ENCODE results near the gene TYSND1. TPM values are rescaled to one million over a fixed set of nuclear protein-coding genes. Genes with fewer than 3 reads are reported as not detected.

Gene TYSND1
- total RNA-seq, 2 experiments from 2014 or later: 20.0 to 20.3 TPM

- peaks cover 28% of the 10 kb centered on the region for H3K4me1 Mint-ChIP-seq (ENCODE audit: low read depth)
- H3K27ac Mint-ChIP-seq: no peak overlapping the region
- no peak for ATAC-seq
- DNase-seq: no peak
- ChIA-PET CTCF (interaction anchor here (1.0 to 5.2 kb wide), 3 partner anchors 46 to 73 kb away, joined by 3 to 44 read pairs (median 13); no protein-coding TSS in a partner anchor), POLR2A (interaction anchor here (3.7 to 4.1 kb wide), 2 partner anchors 8 to 22 kb away, joined by 35 to 38 read pairs; partner anchors contain the start of gene SAR1A)
- intact Hi-C loops (cut with micrococcal nuclease): no loop called here
- peaks cover 41% of the 10 kb centered on the region for H3K36me3 Mint-ChIP-seq (ENCODE audit: low read depth)
- no peak for TF ChIP-seq CTCF (IDR thresholded peaks at IDR 0.05)
- no peaks in the 10 kb centered on the region for H3K27me3 Mint-ChIP-seq
- H3K9me3 Mint-ChIP-seq: no peaks in the 10 kb centered on the region
- no peak overlapping the region for H3K4me3 Mint-ChIP-seq
Observed at GRCh38 chr10:70148516-70148915, 2.0 kb upstream of the TYSND1 start.

GRCh38 chr10:70147259-70147625 is 742 bp upstream of the TYSND1 start:
- no peak for DNase-seq
- Mint-ChIP-seq H3K27me3 (no peaks in the 10 kb centered on the region), H3K4me1 (ENCODE audit: low read depth) (peaks cover 35% of the 10 kb centered on the region), H3K4me3 (peak overlapping the region; percentile 89), H3K9me3 (no peaks in the 10 kb centered on the region), H3K27ac (peak overlapping the region; percentile 93), H3K36me3 (ENCODE audit: low read depth) (peaks cover 29% of the 10 kb centered on the region)
- POLR2A ChIA-PET: interaction anchor here (0.7 to 4.5 kb wide), 8 partner anchors 10 to 330 kb away, joined by 3 to 38 read pairs (median 27); partner anchors contain the start of genes AIFM2, PPA1 and SAR1A
- CTCF ChIA-PET: interaction anchor here (0.7 to 5.2 kb wide), 27 partner anchors 8 to 240 kb away, joined by 3 to 62 read pairs (median 7); partner anchors contain the start of genes AIFM2, PPA1 and SAR1A
- intact Hi-C loops (cut with micrococcal nuclease): no loop called here
- TF ChIP-seq CTCF (IDR thresholded peaks at IDR 0.05): peak; percentile 1
- ATAC-seq: no peak

GRCh38 chr10:70145666-70146488 is 623 bp downstream of the TYSND1 start:
- ATAC-seq (peak; percentile 56), DNase-seq (peak; percentile 74)
- TF ChIP-seq CTCF (IDR thresholded peaks at IDR 0.05): peak; percentile 76
- H3K9me3 Mint-ChIP-seq: no peaks in the 10 kb centered on the region
- ChIA-PET POLR2A (interaction anchor here (0.7 to 4.5 kb wide), 17 partner anchors 11 to 259 kb away, joined by 3 to 38 read pairs (median 11); partner anchors contain the start of genes AIFM2, PPA1 and SAR1A), CTCF (interaction anchor here (0.8 to 5.2 kb wide), 37 partner anchors 10 to 258 kb away, joined by 3 to 62 read pairs (median 6); partner anchors contain the start of genes AIFM2, EIF4EBP2, PPA1 and SAR1A)
- peak overlapping the region; percentile 95 for H3K27ac Mint-ChIP-seq
- no peaks in the 10 kb centered on the region for H3K27me3 Mint-ChIP-seq
- peaks cover 18% of the 10 kb centered on the region for H3K36me3 Mint-ChIP-seq (ENCODE audit: low read depth)
- intact Hi-C loops (cut with micrococcal nuclease): no loop called here
- H3K4me1 Mint-ChIP-seq (ENCODE audit: low read depth): peaks cover 32% of the 10 kb centered on the region
- peak overlapping the region; percentile 89 for H3K4me3 Mint-ChIP-seq

- no peaks in the 10 kb centered on the region for H3K9me3 Mint-ChIP-seq
- peaks cover 15% of the 10 kb centered on the region for H3K36me3 Mint-ChIP-seq (ENCODE audit: low read depth)
- no peak for TF ChIP-seq CTCF (IDR thresholded peaks at IDR 0.05)
- H3K4me3 Mint-ChIP-seq: peak overlapping the region; percentile 89
- ChIA-PET POLR2A (interaction anchor here (1.0 to 4.5 kb wide), 15 partner anchors 10 to 260 kb away, joined by 3 to 38 read pairs (median 12); partner anchors contain the start of genes AIFM2, PPA1 and SAR1A), CTCF (interaction anchor here (0.8 to 4.2 kb wide), 17 partner anchors 11 to 88 kb away, joined by 3 to 62 read pairs (median 5); partner anchors contain the start of genes AIFM2, PPA1 and SAR1A)
- no peaks in the 10 kb centered on the region for H3K27me3 Mint-ChIP-seq
- DNase-seq: no peak
- intact Hi-C loops (cut with micrococcal nuclease): no loop called here
- peaks cover 35% of the 10 kb centered on the region for H3K4me1 Mint-ChIP-seq (ENCODE audit: low read depth)
- peak overlapping the region; percentile 82 for H3K27ac Mint-ChIP-seq
- no peak for ATAC-seq
Observed at GRCh38 chr10:70145166-70145665, 1.3 kb downstream of the TYSND1 start.
